Measurements from ENCODE around the gene CAPNS1.

GRCh38 chr19:36152019-36152351 is 12.1 kb downstream of the CAPNS1 start:
- no peak for TF ChIP-seq CTCF (IDR thresholded peaks at IDR 0.05)
- no peak for TF ChIP-seq POLR2A (IDR thresholded peaks at IDR 0.05)
